GM23338 (cell line): ENCODE measurements around the gene CSTF1. TPM values are rescaled to one million over a fixed set of nuclear protein-coding genes. Genes with fewer than 3 reads are reported as not detected.

Experiments
- ATAC-seq: fragments of 200-7000 bp; cut with Tn5 transposase; 3 replicates; pipeline ENCODE4 v1.9.1; 2020
- DNase-seq: peaks from one replicate; pipeline ENCODE4 v3.0.0-alpha.2; 2015; ENCODE audit warnings: low spot score
- H2AFZ ChIP-seq: fragments of 200-600 bp; sonication (generic); 2 replicates; pipeline ENCODE4 v1.8.0; 2016; ENCODE audit warnings: antibody characterized with exemption, mild to moderate bottlenecking, moderate library complexity
- H3F3A ChIP-seq: fragments of 200-600 bp; sonication (generic); replicated peaks from 2 replicates; pipeline ENCODE4 v1.8.0; 2017; ENCODE audit warnings: antibody characterized with exemption, mixed run types, low read depth
- H3K27ac ChIP-seq: fragments of 200-600 bp; sonication (generic); 2 replicates; pipeline ENCODE4 v1.6.1; 2016; ENCODE audit warnings: low read depth
- H3K27me3 ChIP-seq: fragments of 200-600 bp; sonication (generic); 2 replicates; pipeline ENCODE4 v1.8.0; 2016; ENCODE audit warnings: mild to moderate bottlenecking, mixed run types, moderate library complexity; ENCODE audit not compliant: insufficient read depth
- H3K36me3 ChIP-seq: fragments of 200-600 bp; sonication (generic); 2 replicates; pipeline ENCODE4 v1.8.0; 2016; ENCODE audit warnings: mild to moderate bottlenecking; ENCODE audit not compliant: insufficient read depth
- H3K4me1 ChIP-seq: fragments of 200-600 bp; sonication (generic); 2 replicates; pipeline ENCODE4 v1.8.0; 2016; ENCODE audit warnings: mild to moderate bottlenecking, moderate library complexity; ENCODE audit not compliant: insufficient read depth
- H3K4me2 ChIP-seq: fragments of 200-600 bp; sonication (generic); 2 replicates; pipeline ENCODE4 v1.7.1; 2017; ENCODE audit warnings: mixed run types
- H3K4me3 ChIP-seq: fragments of 200-600 bp; sonication (generic); 2 replicates; pipeline ENCODE4 v1.6.1; 2016; ENCODE audit warnings: mixed run types
- H3K79me2 ChIP-seq: fragments of 200-600 bp; sonication (generic); replicated peaks from 2 replicates; pipeline ENCODE4 v1.8.0; 2017; ENCODE audit warnings: mild to moderate bottlenecking; ENCODE audit not compliant: insufficient read depth
- H3K9me2 ChIP-seq: fragments of 200-600 bp; sonication (generic); 2 replicates; pipeline ENCODE4 v1.8.0; 2017; ENCODE audit not compliant: insufficient read depth
- H4K20me1 ChIP-seq: fragments of 200-600 bp; sonication (generic); replicated peaks from 2 replicates; pipeline ENCODE4 v1.8.0; 2017; ENCODE audit warnings: mild to moderate bottlenecking; ENCODE audit not compliant: insufficient read depth
- H3K27ac Mint-ChIP-seq: 2 replicates; pipeline ENCODE4 v1.8.0; 2020; ENCODE audit warnings: inconsistent platforms, mild to moderate bottlenecking, moderate library complexity, mixed read lengths
- H3K27me3 Mint-ChIP-seq: 3 replicates; pipeline ENCODE4 v1.8.0; 2022; ENCODE audit warnings: low read depth, mild to moderate bottlenecking, moderate library complexity, mixed read lengths, inconsistent platforms; ENCODE audit not compliant: insufficient read depth, poor library complexity
- H3K36me3 Mint-ChIP-seq: 3 replicates; pipeline ENCODE4 v1.8.0; 2021; ENCODE audit warnings: low read depth, mild to moderate bottlenecking, inconsistent platforms, moderate library complexity, mixed read lengths
- H3K4me1 Mint-ChIP-seq: 3 replicates; pipeline ENCODE4 v1.8.0; 2020; ENCODE audit warnings: mild to moderate bottlenecking, inconsistent platforms, mixed read lengths
- H3K4me3 Mint-ChIP-seq: 3 replicates; pipeline ENCODE4 v1.8.0; 2021; ENCODE audit warnings: moderate library complexity, mild to moderate bottlenecking, inconsistent platforms, mixed read lengths
- H3K9me3 Mint-ChIP-seq: 3 replicates; pipeline ENCODE4 v1.8.0; 2020; ENCODE audit warnings: moderate library complexity, mild to moderate bottlenecking, inconsistent platforms, mixed read lengths
- EZH2 ChIP-seq: fragments of 200-600 bp; sonication (generic); IDR thresholded peaks from one replicate; pipeline ENCODE4 v1.8.0; 2017; ENCODE audit warnings: antibody characterized with exemption, mild to moderate bottlenecking, low read depth; ENCODE audit not compliant: unreplicated experiment
- EZH2phosphoT487 ChIP-seq: fragments of 200-600 bp; sonication (generic); IDR thresholded peaks from one replicate; pipeline ENCODE4 v1.8.1; 2018; ENCODE audit warnings: antibody characterized with exemption; ENCODE audit not compliant: unreplicated experiment
- NANOG ChIP-seq: IDR thresholded peaks from 2 replicates; pipeline ENCODE4 v1.6.1; 2016; ENCODE audit warnings: antibody characterized with exemption, borderline replicate concordance
- POLR2AphosphoS5 ChIP-seq: IDR thresholded peaks from 2 replicates; pipeline ENCODE4 v1.6.1; 2016; ENCODE audit warnings: antibody characterized with exemption, low read depth
- REST ChIP-seq: IDR thresholded peaks from one replicate; pipeline ENCODE4 v1.6.1; 2018; ENCODE audit warnings: antibody characterized with exemption; ENCODE audit not compliant: unreplicated experiment
- STAT1 ChIP-seq: IDR thresholded peaks from one replicate; pipeline ENCODE4 v1.6.1; 2016; ENCODE audit warnings: antibody characterized with exemption; ENCODE audit not compliant: unreplicated experiment
- ZNF114 ChIP-seq: fragments of 250-450 bp; sonication (Bioruptor Pico); IDR thresholded peaks from 2 replicates; pipeline ENCODE4 v1.5.0; 2020; ENCODE audit warnings: mild to moderate bottlenecking, moderate library complexity
- ZNF462 ChIP-seq: fragments of 250-450 bp; sonication (Bioruptor Pico); IDR thresholded peaks from 2 replicates; pipeline ENCODE4 v1.5.0; 2020; ENCODE audit warnings: mild to moderate bottlenecking, moderate library complexity
- polyA plus RNA-seq: library from polyadenylated mRNA; unstranded; fragments of >200 nt; fragmentation: Nextera tagmentation; extraction: Ambion mirVana; gene quantifications from 2 replicates; pipeline ENCODE4 v1.2.1, GENCODE V29; 2016
- total RNA-seq: library from RNA; depleted of rRNA; stranded (reverse); fragments of >200 nt; shearing (Covaris generic); gene quantifications from 2 replicates; pipeline ENCODE4 v1.2.3, GENCODE V29; 2014
- TF ChIP-seq, protein P1 (sequence below): IDR thresholded peaks from 2 replicates; pipeline ENCODE4 v1.6.1; 2016; ENCODE audit warnings: antibody characterized with exemption

Gene CSTF1
- total and polyA plus RNA-seq, 2 experiments from 2014 or later = 21.5 to 62.3 TPM

GRCh38 chr20:56437196-56437960, 44.9 kb downstream of the CSTF1 start (continued):
- TF ChIP-seq ZNF462 (CRISPR knock-in tag) (no peak), EZH2phosphoT487 (no peak)
- TF ChIP-seq, protein P1, sequence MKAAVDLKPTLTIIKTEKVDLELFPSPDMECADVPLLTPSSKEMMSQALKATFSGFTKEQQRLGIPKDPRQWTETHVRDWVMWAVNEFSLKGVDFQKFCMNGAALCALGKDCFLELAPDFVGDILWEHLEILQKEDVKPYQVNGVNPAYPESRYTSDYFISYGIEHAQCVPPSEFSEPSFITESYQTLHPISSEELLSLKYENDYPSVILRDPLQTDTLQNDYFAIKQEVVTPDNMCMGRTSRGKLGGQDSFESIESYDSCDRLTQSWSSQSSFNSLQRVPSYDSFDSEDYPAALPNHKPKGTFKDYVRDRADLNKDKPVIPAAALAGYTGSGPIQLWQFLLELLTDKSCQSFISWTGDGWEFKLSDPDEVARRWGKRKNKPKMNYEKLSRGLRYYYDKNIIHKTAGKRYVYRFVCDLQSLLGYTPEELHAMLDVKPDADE = no peak

DNA sequence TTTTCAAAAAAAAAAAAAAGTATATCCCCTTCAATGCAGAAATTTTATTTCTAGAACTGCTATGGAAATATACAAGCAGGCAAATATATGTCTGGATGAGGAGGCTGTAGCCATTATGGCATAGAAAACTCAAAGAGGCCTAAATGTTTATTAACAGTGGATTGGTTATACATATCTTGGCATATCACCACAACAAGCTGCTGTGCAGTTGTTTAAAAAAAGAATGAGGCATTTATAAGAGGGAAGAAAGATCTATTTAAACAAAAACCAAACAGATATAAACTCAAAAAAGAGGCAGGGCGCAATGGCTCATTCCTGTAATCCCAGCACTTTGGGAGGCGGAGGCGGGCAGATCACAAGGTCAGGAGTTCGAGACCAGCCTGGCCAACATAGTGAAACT, 45.8 kb downstream of the CSTF1 start:
- H3K9me3 Mint-ChIP-seq = no peaks in the 10 kb centered on the region

More for the DNA sequence above, 45.8 kb downstream of the CSTF1 start:
- TF ChIP-seq, protein P1 = no peak
- no peak for TF ChIP-seq ZNF114
- no peak for TF ChIP-seq NANOG
- no peak for TF ChIP-seq STAT1
- TF ChIP-seq EZH2 = no peak
- no peak for TF ChIP-seq REST
- TF ChIP-seq POLR2AphosphoS5 = no peak
- Histone ChIP-seq H3K27ac (no peak overlapping the region), H3K9me2 (no peaks in the 10 kb centered on the region), H2AFZ (no peak overlapping the region), H4K20me1 (no peaks in the 10 kb centered on the region), H3K36me3 (no peaks in the 10 kb centered on the region), H3K4me2 (no peak overlapping the region), H3K4me3 (no peak overlapping the region), H3K27me3 (no peaks in the 10 kb centered on the region), H3F3A (no peaks in the 10 kb centered on the region), H3K4me1 (no peaks in the 10 kb centered on the region), H3K79me2 (no peaks in the 10 kb centered on the region)
- ATAC-seq = no peak
- Mint-ChIP-seq H3K4me1 (no peaks in the 10 kb centered on the region), H3K27me3 (peaks cover 4% of the 10 kb centered on the region), H3K4me3 (no peak overlapping the region), H3K27ac (no peak overlapping the region), H3K36me3 (no peaks in the 10 kb centered on the region)
- no peak for DNase-seq
